ENCODE data around the gene CCL16. TPM values are rescaled to one million over a fixed set of nuclear protein-coding genes. Genes with fewer than 3 reads are reported as not detected.
A peak's percentile ranks its signal among the peaks of the same experiment; 100 is the strongest.

The CCL16 gene
- total and polyA plus RNA-seq, 4 donors: 0.14 to 0.20 (median 0.18) TPM; not detected in 1

GRCh38 chr17:36001862-36002603, 20.7 kb upstream of the CCL16 start:
- peaks cover 0 to 9% (median 0%) of the 10 kb centered on the region in 5 donors for H3K4me1 ChIP-seq (ENCODE audit: control insufficient read depth in 5 of 5, insufficient read depth in 5 of 5, low read length in 5 of 5)
- H3K27me3 ChIP-seq (ENCODE audit: control insufficient read depth in 3 of 3, insufficient read depth in 3 of 3, low read length in 2 of 3): no peaks in the 10 kb centered on the region
- no peak overlapping the region for H3K4me3 ChIP-seq
- ATAC-seq (ENCODE audit: insufficient read depth, low FRiP score) (no peak), DNase-seq (peak; percentile 24 to 51 (median 38))
- H3K36me3 ChIP-seq (ENCODE audit: control insufficient read depth in 4 of 4, insufficient read depth in 4 of 4, low read length in 4 of 4): no peaks in the 10 kb centered on the region
- no peaks in the 10 kb centered on the region for H3K9me3 ChIP-seq (ENCODE audit: control insufficient read depth in 4 of 4, insufficient read depth in 3 of 4, low read length in 3 of 4)
- no peak overlapping the region for H3K27ac ChIP-seq (ENCODE audit: low read depth in 1 of 2, low read length in 1 of 2)
- H3K9ac ChIP-seq (ENCODE audit: insufficient read depth in 1 of 2, low read length in 2 of 2): no peak overlapping the region
- 83 to 89% methylated on average over 6 of the region's 6 CpGs for WGBS, 2 donors
- TF ChIP-seq CTCF (IDR thresholded peaks at IDR 0.05; ENCODE audit: control extremely low read depth, extremely low read depth): no peak

DNA sequence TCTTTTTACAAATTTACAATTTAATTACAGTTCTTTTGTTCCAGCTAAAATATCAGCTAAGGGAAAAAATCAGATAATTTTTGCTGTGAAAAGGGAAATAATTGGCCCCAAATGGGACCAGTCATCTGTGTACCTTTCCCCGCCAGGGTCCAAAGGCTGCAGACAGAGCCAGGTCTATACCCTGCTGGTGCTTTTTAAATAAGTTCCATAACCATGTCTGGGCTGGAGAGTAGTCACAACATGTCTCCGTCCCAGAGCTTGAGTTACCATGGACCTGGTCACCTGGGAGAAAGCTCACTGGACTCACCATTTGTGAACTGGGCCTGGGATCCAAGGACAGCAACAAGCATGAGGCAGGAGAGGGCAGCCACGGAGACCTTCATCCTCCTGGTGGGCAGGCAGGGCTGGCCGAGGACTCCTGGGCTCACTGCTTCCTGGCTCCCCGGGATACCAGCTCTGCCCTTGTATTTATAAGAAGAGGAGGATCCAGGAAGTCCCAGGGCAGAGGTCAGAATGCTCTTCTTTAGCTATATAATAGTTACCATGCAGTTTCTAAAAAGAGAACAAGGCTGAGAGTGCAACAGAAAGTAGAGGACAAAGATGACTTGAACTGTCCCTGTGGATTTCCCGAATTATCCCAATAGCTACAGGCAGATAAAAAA, 19.9 kb upstream of the CCL16 start, which contains the start of gene CCL15:
CCL15 (minus strand) TSS at position 444 of the 662 bp plus-strand sequence; CDS start at position 383, 61 bp downstream.
- ATAC-seq (ENCODE audit: insufficient read depth, low FRiP score): no peak
- Histone ChIP-seq H3K27me3 (ENCODE audit: control insufficient read depth in 3 of 3, insufficient read depth in 3 of 3, low read length in 2 of 3) (no peaks in the 10 kb centered on the region), H3K9ac (ENCODE audit: insufficient read depth in 1 of 2, low read length in 2 of 2) (no peak within 1 kb of the TSS), H3K36me3 (ENCODE audit: control insufficient read depth in 4 of 4, insufficient read depth in 4 of 4, low read length in 4 of 4) (no peaks in the 10 kb centered on the region), H3K4me1 (ENCODE audit: control insufficient read depth in 5 of 5, insufficient read depth in 5 of 5, low read length in 5 of 5) (peaks cover 0 to 9% (median 0%) of the 10 kb centered on the region in 5 donors), H3K27ac (ENCODE audit: low read depth in 1 of 2, low read length in 1 of 2) (no peak within 1 kb of the TSS), H3K9me3 (ENCODE audit: control insufficient read depth in 4 of 4, insufficient read depth in 3 of 4, low read length in 3 of 4) (no peaks in the 10 kb centered on the region), H3K4me3 (no peak within 1 kb of the TSS)
- no peak for TF ChIP-seq CTCF (IDR thresholded peaks at IDR 0.05; ENCODE audit: control extremely low read depth, extremely low read depth)
- WGBS, 2 donors: 75 to 80% methylated on average over 6 of the region's 6 CpGs
- no peak for DNase-seq

GRCh38 chr17:36000732-36001109, 19.4 kb upstream of the CCL16 start:
- H3K36me3 ChIP-seq (ENCODE audit: control insufficient read depth in 4 of 4, insufficient read depth in 4 of 4, low read length in 4 of 4): no peaks in the 10 kb centered on the region
- no peaks in the 10 kb centered on the region for H3K27me3 ChIP-seq (ENCODE audit: control insufficient read depth in 3 of 3, insufficient read depth in 3 of 3, low read length in 2 of 3)
- H3K9me3 ChIP-seq (ENCODE audit: control insufficient read depth in 4 of 4, insufficient read depth in 3 of 4, low read length in 3 of 4): no peaks in the 10 kb centered on the region
- no peak overlapping the region for H3K27ac ChIP-seq (ENCODE audit: low read depth in 1 of 2, low read length in 1 of 2)
- H3K4me1 ChIP-seq (ENCODE audit: control insufficient read depth in 5 of 5, insufficient read depth in 5 of 5, low read length in 5 of 5): peaks cover 0 to 9% (median 0%) of the 10 kb centered on the region in 5 donors
- no peak for ATAC-seq (ENCODE audit: insufficient read depth, low FRiP score)
- no peak overlapping the region for H3K4me3 ChIP-seq
- 85 to 87% methylated on average over 6 of the region's 6 CpGs for WGBS, 2 donors
- no peak for DNase-seq
- H3K9ac ChIP-seq (ENCODE audit: insufficient read depth in 1 of 2, low read length in 2 of 2): no peak overlapping the region
- no peak for TF ChIP-seq CTCF (IDR thresholded peaks at IDR 0.05; ENCODE audit: control extremely low read depth, extremely low read depth)
